Upper lobe of right lung (tissue), 1 donor: ENCODE data around the gene C2orf72. TPM values are rescaled to one million over a fixed set of nuclear protein-coding genes. Genes with fewer than 3 reads are reported as not detected.
"Not testable (repeated sequence)": the region's sequence is repeated elsewhere in the genome, so short reads cannot be mapped to it uniquely, and the experiment has no call there.

Experiments used
- ATAC-seq: fragments of 200-7000 bp; cut with Tn5 transposase; one replicate; pipeline ENCODE4 v1.9.1; 2020; ENCODE audit warnings: mild to moderate bottlenecking, moderate library complexity
- DNase-seq: peaks from one replicate; pipeline ENCODE4 v3.0.0-alpha.2; 2020
- H3K27ac ChIP-seq: fragments of 200-600 bp; one replicate; pipeline ENCODE4 v1.8.0; 2022
- H3K27me3 ChIP-seq: fragments of 200-600 bp; one replicate; pipeline ENCODE4 v1.8.0; 2022; ENCODE audit warnings: mild to moderate bottlenecking
- H3K36me3 ChIP-seq: fragments of 200-600 bp; one replicate; pipeline ENCODE4 v1.8.0; 2022
- H3K4me1 ChIP-seq: fragments of 200-600 bp; one replicate; pipeline ENCODE4 v1.8.0; 2022
- H3K4me3 ChIP-seq: fragments of 200-600 bp; one replicate; pipeline ENCODE4 v1.8.0; 2022; ENCODE audit warnings: mild to moderate bottlenecking
- H3K9me3 ChIP-seq: fragments of 200-600 bp; one replicate; pipeline ENCODE4 v1.8.0; 2022
- CTCF ChIP-seq: fragments of 200-600 bp; IDR thresholded peaks from one replicate; pipeline ENCODE4 v1.8.0; 2022; ENCODE audit warnings: antibody characterized with exemption
- intact Hi-C: fragments of 100-400 bp; cut with DNase I; formaldehyde crosslinking; loops from one replicate; pipeline ENCODE4 v1.11.0; 2022
- total RNA-seq: library from RNA; stranded (reverse); fragmentation: NEBNext Ultra II Directional; extraction: Animal tissue kit (Norgen Biotek cat#: 25700); gene quantifications from one replicate; pipeline ENCODE4 v1.2.1, GENCODE V29; 2021
- donor health status: DM: no; HTN: yes; CAD: no; lungs with severe emphysema.

The C2orf72 gene
- total RNA-seq, 1 donor from 2014 or later = 1.5 TPM

- no peaks in the 10 kb centered on the region for H3K9me3 ChIP-seq
- TF ChIP-seq CTCF = no peak
- no peak for ATAC-seq
Measured at GRCh38 chr2:231013820-231014219, 23.5 kb upstream of the C2orf72 start.

GRCh38 chr2:231015478-231015877 lies 21.8 kb upstream of the C2orf72 start:
- Histone ChIP-seq H3K9me3 (no peaks in the 10 kb centered on the region), H3K4me1 (no peaks in the 10 kb centered on the region), H3K27ac (no peak overlapping the region), H3K36me3 (no peaks in the 10 kb centered on the region), H3K4me3 (no peak overlapping the region), H3K27me3 (peaks cover 6% of the 10 kb centered on the region)
- TF ChIP-seq CTCF = no peak
- ATAC-seq = no peak
- DNase-seq = no peak
- intact Hi-C loops = no loop called here

More at GRCh38 chr2:231013820-231014219, 23.5 kb upstream of the C2orf72 start:
- no peak for DNase-seq
- no peak overlapping the region for H3K27ac ChIP-seq
- H3K36me3 ChIP-seq = no peaks in the 10 kb centered on the region
- peaks cover 6% of the 10 kb centered on the region for H3K27me3 ChIP-seq
- no peak overlapping the region for H3K4me3 ChIP-seq
- H3K4me1 ChIP-seq = no peaks in the 10 kb centered on the region
- intact Hi-C loops = no loop called here

- Histone ChIP-seq H3K36me3 (no peaks in the 10 kb centered on the region), H3K27me3 (peaks cover 6% of the 10 kb centered on the region), H3K4me1 (no peaks in the 10 kb centered on the region), H3K27ac (no peak overlapping the region), H3K9me3 (no peaks in the 10 kb centered on the region), H3K4me3 (no peak overlapping the region)
- intact Hi-C loops = no loop called here
- TF ChIP-seq CTCF = no peak
- DNase-seq (no peak), ATAC-seq (no peak)
Measured at GRCh38 chr2:231015926-231016325, 21.4 kb upstream of the C2orf72 start.

- H3K4me3 ChIP-seq = no peak overlapping the region
- no peaks in the 10 kb centered on the region for H3K36me3 ChIP-seq
- no peak overlapping the region for H3K27ac ChIP-seq
- ATAC-seq (no peak), DNase-seq (no peak)
- H3K27me3 ChIP-seq = peaks cover 6% of the 10 kb centered on the region
- no peaks in the 10 kb centered on the region for H3K4me1 ChIP-seq
- no peaks in the 10 kb centered on the region for H3K9me3 ChIP-seq
- intact Hi-C loops = no loop called here
- no peak for TF ChIP-seq CTCF
Measured at GRCh38 chr2:231016566-231017230, 20.6 kb upstream of the C2orf72 start.

GRCh38 chr2:231017231-231017598 lies 20.1 kb upstream of the C2orf72 start:
- Histone ChIP-seq H3K27ac (no peak overlapping the region), H3K4me1 (no peaks in the 10 kb centered on the region), H3K36me3 (no peaks in the 10 kb centered on the region), H3K9me3 (no peaks in the 10 kb centered on the region), H3K27me3 (peaks cover 6% of the 10 kb centered on the region), H3K4me3 (no peak overlapping the region)
- TF ChIP-seq CTCF = no peak
- ATAC-seq (no peak), DNase-seq (no peak)
- intact Hi-C loops = no loop called here

GRCh38 chr2:231018184-231018583 lies 19.1 kb upstream of the C2orf72 start:
- intact Hi-C loops = no loop called here
- Histone ChIP-seq H3K9me3 (no peaks in the 10 kb centered on the region), H3K36me3 (no peaks in the 10 kb centered on the region), H3K27ac (no peak overlapping the region), H3K27me3 (peaks cover 6% of the 10 kb centered on the region), H3K4me1 (no peaks in the 10 kb centered on the region), H3K4me3 (no peak overlapping the region)
- ATAC-seq (no peak), DNase-seq (no peak)
- TF ChIP-seq CTCF = no peak

- intact Hi-C loops, H3K4me1 ChIP-seq, ATAC-seq, H3K27ac ChIP-seq, H3K9me3 ChIP-seq, H3K27me3 ChIP-seq, H3K4me3 ChIP-seq, DNase-seq, H3K36me3 ChIP-seq: not testable (repeated sequence)
Measured at GRCh38 chr2:231025059-231025458, 12.3 kb upstream of the C2orf72 start.
